Measurements from ENCODE around the gene LAMA5. TPM values are rescaled to one million over a fixed set of nuclear protein-coding genes. Genes with fewer than 3 reads are reported as not detected.

Gene LAMA5
- total RNA-seq, 2 donors from 2014 or later, result 315 to 369 TPM

GRCh38 chr20:62287129-62287528 is 80.0 kb downstream of the LAMA5 start:
- DNase-seq, result no peak
- no peak for TF ChIP-seq CTCF (conservative IDR thresholded peaks at IDR 0.05)
- H3K9me3 Mint-ChIP-seq, result no peaks in the 10 kb centered on the region

GRCh38 chr20:62286493-62287064 is 80.5 kb downstream of the LAMA5 start:
- DNase-seq, result no peak
- 94 to 96% methylated on average over 20 to 25 of the region's 25 CpGs for WGBS, 2 experiments (ENCODE audit: insufficient coverage in 1 of 2, insufficient read length in 1 of 2)
- Mint-ChIP-seq H3K27ac (no peak overlapping the region), H3K27me3 (ENCODE audit: insufficient read depth) (no peaks in the 10 kb centered on the region), H3K36me3 (ENCODE audit: low read depth) (peaks cover 53% of the 10 kb centered on the region), H3K9me3 (no peaks in the 10 kb centered on the region), H3K4me1 (no peaks in the 10 kb centered on the region), H3K4me3 (no peak overlapping the region)
- H3K36me3 ChIP-seq (ENCODE audit: control insufficient read depth, insufficient read depth, low read length), result peaks cover 50% of the 10 kb centered on the region
- H3K4me3 ChIP-seq (ENCODE audit: low read length), result no peak overlapping the region
- no peak overlapping the region for H3K27ac ChIP-seq (ENCODE audit: low read depth, low read length)
- H3K27me3 ChIP-seq (ENCODE audit: control insufficient read depth, insufficient read depth, low read length, poor library complexity, severe bottlenecking), result no peaks in the 10 kb centered on the region
- H3K4me1 ChIP-seq (ENCODE audit: control insufficient read depth, insufficient read depth, low read length), result no peaks in the 10 kb centered on the region
- H3K9me3 ChIP-seq (ENCODE audit: control insufficient read depth, low read length), result no peaks in the 10 kb centered on the region
- no peak for TF ChIP-seq CTCF (conservative IDR thresholded peaks at IDR 0.05)
- H3K9ac ChIP-seq (ENCODE audit: extremely low read depth, low read length, poor library complexity, severe bottlenecking), result no peak overlapping the region

More at GRCh38 chr20:62287129-62287528, 80.0 kb downstream of the LAMA5 start:
- H3K9me3 ChIP-seq (ENCODE audit: control insufficient read depth, low read length), result no peaks in the 10 kb centered on the region
- no peak overlapping the region for H3K9ac ChIP-seq (ENCODE audit: extremely low read depth, low read length, poor library complexity, severe bottlenecking)
- no peak overlapping the region for H3K27ac ChIP-seq (ENCODE audit: low read depth, low read length)
- 89 to 93% methylated on average over 4 to 5 of the region's 6 CpGs for WGBS, 2 experiments (ENCODE audit: insufficient coverage in 1 of 2, insufficient read length in 1 of 2)
- no peaks in the 10 kb centered on the region for H3K4me1 Mint-ChIP-seq
- H3K36me3 ChIP-seq (ENCODE audit: control insufficient read depth, insufficient read depth, low read length), result peaks cover 48% of the 10 kb centered on the region
- no peaks in the 10 kb centered on the region for H3K27me3 ChIP-seq (ENCODE audit: control insufficient read depth, insufficient read depth, low read length, poor library complexity, severe bottlenecking)
- H3K4me3 ChIP-seq (ENCODE audit: low read length), result no peak overlapping the region
- H3K27me3 Mint-ChIP-seq (ENCODE audit: insufficient read depth), result no peaks in the 10 kb centered on the region
- peaks cover 51% of the 10 kb centered on the region for H3K36me3 Mint-ChIP-seq (ENCODE audit: low read depth)
- H3K4me3 Mint-ChIP-seq, result no peak overlapping the region
- H3K27ac Mint-ChIP-seq, result no peak overlapping the region
- H3K4me1 ChIP-seq (ENCODE audit: control insufficient read depth, insufficient read depth, low read length), result no peaks in the 10 kb centered on the region

- no peaks in the 10 kb centered on the region for H3K9me3 ChIP-seq (ENCODE audit: control insufficient read depth, low read length)
- Mint-ChIP-seq H3K36me3 (ENCODE audit: low read depth) (peaks cover 54% of the 10 kb centered on the region), H3K4me1 (no peaks in the 10 kb centered on the region), H3K27ac (no peak overlapping the region), H3K27me3 (ENCODE audit: insufficient read depth) (no peaks in the 10 kb centered on the region), H3K9me3 (no peaks in the 10 kb centered on the region), H3K4me3 (no peak overlapping the region)
- 87 to 88% methylated on average over 23 of the region's 23 CpGs for WGBS, 2 experiments (ENCODE audit: insufficient coverage in 1 of 2, insufficient read length in 1 of 2)
- H3K9ac ChIP-seq (ENCODE audit: extremely low read depth, low read length, poor library complexity, severe bottlenecking), result no peak overlapping the region
- H3K27ac ChIP-seq (ENCODE audit: low read depth, low read length), result no peak overlapping the region
- no peak for DNase-seq
- no peaks in the 10 kb centered on the region for H3K27me3 ChIP-seq (ENCODE audit: control insufficient read depth, insufficient read depth, low read length, poor library complexity, severe bottlenecking)
- no peak overlapping the region for H3K4me3 ChIP-seq (ENCODE audit: low read length)
- no peak for TF ChIP-seq CTCF (conservative IDR thresholded peaks at IDR 0.05)
- no peaks in the 10 kb centered on the region for H3K4me1 ChIP-seq (ENCODE audit: control insufficient read depth, insufficient read depth, low read length)
- peaks cover 53% of the 10 kb centered on the region for H3K36me3 ChIP-seq (ENCODE audit: control insufficient read depth, insufficient read depth, low read length)
Observed at GRCh38 chr20:62285722-62286121, 81.4 kb downstream of the LAMA5 start.

Data from endodermal cell (in vitro differentiated cells).